ENCODE results near the gene NSG1.
"Not testable (repeated sequence)": the region's sequence is repeated elsewhere in the genome, so short reads cannot be mapped to it uniquely, and the experiment has no call there.

Gene NSG1

GRCh38 chr4:4436244-4436823 is 49.4 kb downstream of the NSG1 start:
- no peak for DNase-seq (ENCODE audit: low spot score)

- DNase-seq (ENCODE audit: low spot score), result no peak
Observed at GRCh38 chr4:4437798-4438470, 51.0 kb downstream of the NSG1 start.

DNA sequence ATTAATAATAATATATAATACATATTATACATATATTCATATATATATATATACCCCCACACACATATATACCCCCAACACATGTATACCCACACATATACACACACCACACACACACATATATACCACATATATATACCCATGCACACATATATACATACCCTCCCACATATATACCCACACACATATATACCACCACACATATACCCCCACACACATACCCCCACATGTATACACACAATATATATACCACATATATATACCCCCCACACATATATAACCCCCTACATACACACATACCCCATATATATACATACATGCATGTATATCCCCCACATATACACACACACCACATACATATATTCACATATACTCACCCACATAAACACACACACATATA is 52.0 kb downstream of the NSG1 start:
- no peak for DNase-seq (ENCODE audit: low spot score)

GRCh38 chr4:4439782-4440181 is 52.9 kb downstream of the NSG1 start:
- DNase-seq (ENCODE audit: low spot score), result no peak

- DNase-seq (ENCODE audit: low spot score), result no peak
Observed at GRCh38 chr4:4440333-4441061, 53.6 kb downstream of the NSG1 start.

DNA sequence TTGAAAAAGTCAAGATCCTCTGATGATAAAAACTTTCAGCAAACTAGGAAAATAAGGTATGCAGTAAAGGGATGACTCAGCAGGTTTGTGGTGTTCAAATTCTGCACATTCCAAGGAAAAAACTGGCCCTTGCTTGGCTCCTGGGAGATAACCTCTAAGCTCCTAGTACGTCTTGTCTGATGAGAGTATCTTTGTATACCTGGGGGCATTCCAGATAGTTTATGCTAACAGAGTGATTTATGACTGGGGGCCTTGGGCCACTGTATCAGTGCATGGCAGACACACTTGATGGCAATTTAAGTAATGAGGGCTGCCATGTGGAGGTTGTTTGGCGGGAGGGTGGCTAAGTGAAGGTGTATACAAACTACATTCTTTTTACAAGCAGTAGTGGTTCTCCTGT is 56.9 kb downstream of the NSG1 start:
- no peak for DNase-seq (ENCODE audit: low spot score)

- no peak for DNase-seq (ENCODE audit: low spot score)
Observed at GRCh38 chr4:4446434-4446833, 59.5 kb downstream of the NSG1 start.

GRCh38 chr4:4455210-4455865 is 68.4 kb downstream of the NSG1 start:
- no peak for DNase-seq (ENCODE audit: low spot score)

GRCh38 chr4:4456351-4456750 is 69.4 kb downstream of the NSG1 start:
- no peak for DNase-seq (ENCODE audit: low spot score)

GRCh38 chr4:4456816-4457578 is 70.1 kb downstream of the NSG1 start:
- DNase-seq (ENCODE audit: low spot score), result no peak

GRCh38 chr4:4457803-4458553 is 71.1 kb downstream of the NSG1 start:
- DNase-seq (ENCODE audit: low spot score), result no peak

- no peak for DNase-seq (ENCODE audit: low spot score)
Observed at GRCh38 chr4:4459181-4459580, 72.3 kb downstream of the NSG1 start.

DNA sequence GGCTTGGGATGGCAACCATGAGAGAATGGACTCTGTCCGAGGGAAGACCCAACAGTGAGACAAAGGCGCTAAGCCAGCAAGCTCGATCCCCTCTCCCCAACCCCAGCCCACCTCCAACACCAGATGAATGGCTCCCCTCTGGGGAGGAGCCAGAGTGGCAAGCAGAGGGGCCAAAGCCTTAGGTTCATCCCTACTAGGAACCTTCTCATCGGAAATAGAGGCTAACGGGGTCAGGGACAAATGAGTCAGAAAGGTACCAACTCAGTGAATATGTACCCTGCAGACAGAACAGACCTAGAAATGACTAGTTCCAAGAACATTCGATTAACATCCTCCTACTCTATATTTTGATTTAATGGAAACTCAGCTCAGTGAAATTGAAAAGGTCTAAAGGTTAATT is 73.9 kb downstream of the NSG1 start:
- DNase-seq (ENCODE audit: low spot score), result peak; percentile 5

DNA sequence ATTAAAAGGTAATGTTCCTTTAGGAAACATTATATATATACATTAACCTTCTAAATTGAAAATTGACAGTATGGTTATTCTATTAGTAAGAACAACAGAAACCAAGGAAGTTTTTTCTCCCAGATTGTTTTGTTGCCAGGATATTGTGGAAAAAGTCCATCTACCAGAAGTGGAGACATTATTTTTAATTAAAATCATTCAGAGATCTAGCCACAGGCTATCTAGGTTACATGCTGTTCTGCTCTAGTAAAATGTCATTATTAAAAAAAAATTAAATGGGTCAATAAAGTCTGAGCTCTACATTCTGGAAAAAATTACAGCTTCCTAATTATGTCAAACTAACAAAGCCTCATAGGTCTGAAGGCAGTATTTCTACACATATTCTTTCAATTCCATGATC is 74.3 kb downstream of the NSG1 start:
- no peak for DNase-seq (ENCODE audit: low spot score)

DNA sequence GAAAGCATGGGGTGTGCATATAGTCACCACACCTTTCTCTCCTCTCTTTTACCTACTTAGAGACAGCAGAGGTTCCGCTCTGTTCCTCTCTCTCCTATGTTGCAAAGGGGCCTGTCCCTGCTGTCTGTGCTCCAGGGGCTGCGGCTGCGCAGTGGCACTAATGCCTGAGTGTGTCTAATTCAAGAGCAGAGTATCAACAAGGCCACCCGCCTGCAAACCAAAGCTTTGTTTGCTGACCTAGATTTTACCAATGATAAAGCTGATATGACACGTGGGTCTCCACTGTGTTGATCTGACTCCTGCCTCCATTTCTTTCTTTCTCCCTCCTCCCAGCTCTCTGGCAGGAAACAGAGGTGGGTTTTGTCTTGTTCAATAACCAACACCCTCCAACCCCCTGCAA is 74.9 kb downstream of the NSG1 start:
- DNase-seq (ENCODE audit: low spot score), result peak; percentile 68

- peak; percentile 13 for DNase-seq (ENCODE audit: low spot score)
Observed at GRCh38 chr4:4462970-4463369, 76.1 kb downstream of the NSG1 start.

DNA sequence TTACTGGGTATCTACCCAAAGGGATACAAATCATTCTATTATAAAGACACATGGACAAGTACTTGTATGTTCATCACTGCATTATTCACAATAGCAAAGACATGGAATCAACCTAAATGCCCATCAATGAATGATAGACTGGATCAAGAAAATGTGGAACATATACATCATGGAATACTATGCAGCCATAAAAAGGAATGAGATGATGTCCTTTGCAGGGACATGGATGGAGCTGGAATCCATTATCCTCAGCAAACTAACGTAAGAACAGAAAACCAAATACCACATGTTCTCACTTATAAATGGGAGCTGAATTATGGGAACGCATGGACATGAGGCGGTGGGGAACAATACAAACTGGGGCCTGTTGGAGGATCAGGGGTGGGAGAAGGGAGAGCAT is 78.3 kb downstream of the NSG1 start:
- not testable (repeated sequence) for DNase-seq (ENCODE audit: low spot score)

Data from CD4-positive, alpha-beta T cell treated with Interleukin-15 for 4 hours (primary cell).